OCI-LY1 (cell line): ENCODE data around the gene XPR1.

Source experiments
- H2AFZ ChIP-seq: fragments of 200-600 bp; sonication (generic), shearing (Covaris generic); 2 replicates; pipeline ENCODE4 v1.6.0; 2014; ENCODE audit warnings: antibody characterized with exemption, mild to moderate bottlenecking, low read length
- H3F3A ChIP-seq: fragments of 200-600 bp; sonication (generic), shearing (Covaris generic); 2 replicates; pipeline ENCODE4 v1.6.0; 2014; ENCODE audit warnings: mild to moderate bottlenecking, antibody characterized with exemption, low read length, moderate library complexity; ENCODE audit not compliant: insufficient read depth
- H3K27ac ChIP-seq: fragments of 200-600 bp; sonication (generic); 2 replicates; pipeline ENCODE4 v1.5.1; 2014; ENCODE audit warnings: low read length, mixed run types, mild to moderate bottlenecking, low read depth; ENCODE audit not compliant: poor library complexity, severe bottlenecking
- H3K27me3 ChIP-seq: fragments of 200-600 bp; sonication (generic); 2 replicates; pipeline ENCODE4 v1.6.0; 2014; ENCODE audit warnings: antibody characterized with exemption, mild to moderate bottlenecking, low read length, moderate library complexity; ENCODE audit not compliant: insufficient read depth
- H3K36me3 ChIP-seq: fragments of 200-600 bp; sonication (generic); 2 replicates; pipeline ENCODE4 v1.6.1; 2014; ENCODE audit warnings: mild to moderate bottlenecking, antibody characterized with exemption, low read length, moderate library complexity, mixed read lengths; ENCODE audit not compliant: insufficient read depth
- H3K4me1 ChIP-seq: fragments of 200-600 bp; sonication (generic); 2 replicates; pipeline ENCODE4 v1.5.1; 2014; ENCODE audit warnings: mild to moderate bottlenecking, low read length, moderate library complexity; ENCODE audit not compliant: insufficient read depth, severe bottlenecking
- H3K4me2 ChIP-seq: fragments of 200-600 bp; sonication (generic), shearing (Covaris generic); 2 replicates; pipeline ENCODE4 v1.6.1; 2014; ENCODE audit warnings: low read length
- H3K4me3 ChIP-seq: fragments of 200-600 bp; sonication (generic); 2 replicates; pipeline ENCODE4 v1.5.1; 2014; ENCODE audit warnings: low read length, low read depth, mild to moderate bottlenecking, mixed read lengths; ENCODE audit not compliant: poor library complexity, severe bottlenecking
- H3K79me2 ChIP-seq: fragments of 200-600 bp; shearing (Covaris generic); 2 replicates; pipeline ENCODE4 v1.6.1; 2016; ENCODE audit warnings: mixed run types, low read length, mixed read lengths; ENCODE audit not compliant: insufficient read depth
- H3K9ac ChIP-seq: fragments of 200-600 bp; sonication (generic), shearing (Covaris generic); 2 replicates; pipeline ENCODE4 v1.6.1; 2014; ENCODE audit warnings: mild to moderate bottlenecking, low read length, mixed read lengths
- H3K9me2 ChIP-seq: fragments of 200-600 bp; sonication (generic), shearing (Covaris generic); 2 replicates; pipeline ENCODE4 v1.6.1; 2014; ENCODE audit warnings: low read depth, mild to moderate bottlenecking, low read length, mixed read lengths
- H3K9me3 ChIP-seq: fragments of 200-600 bp; shearing (Covaris generic); 2 replicates; pipeline ENCODE4 v1.6.1; 2014; ENCODE audit warnings: low read length, mixed read lengths
- H4K20me1 ChIP-seq: fragments of 200-600 bp; sonication (generic), shearing (Covaris generic); 2 replicates; pipeline ENCODE4 v1.6.0; 2016; ENCODE audit warnings: mild to moderate bottlenecking, low read length; ENCODE audit not compliant: insufficient read depth
- EZH2 ChIP-seq: fragments of 200-600 bp; sonication (generic), shearing (Covaris generic); IDR thresholded peaks from 2 replicates; pipeline ENCODE4 v1.8.0; 2017; ENCODE audit warnings: borderline replicate concordance, mixed run types, mild to moderate bottlenecking, antibody characterized with exemption, low read length, moderate library complexity, mixed read lengths
- TF ChIP-seq, protein P1 (sequence below): fragments of 200-600 bp; sonication (generic), shearing (Covaris generic); IDR thresholded peaks from 2 replicates; pipeline ENCODE4 v1.5.1; 2017; ENCODE audit warnings: mild to moderate bottlenecking, antibody characterized with exemption, low read length, moderate library complexity, mixed read lengths

The XPR1 gene

GRCh38 chr1:180745098-180745497, 113.3 kb downstream of the XPR1 start:
- Histone ChIP-seq H3K4me1 (no peaks in the 10 kb centered on the region), H3K27ac (no peak overlapping the region), H3K4me3 (no peak overlapping the region), H3F3A (no peaks in the 10 kb centered on the region), H3K4me2 (no peak overlapping the region), H3K36me3 (no peaks in the 10 kb centered on the region), H3K79me2 (no peaks in the 10 kb centered on the region), H3K9me2 (no peaks in the 10 kb centered on the region), H4K20me1 (no peaks in the 10 kb centered on the region), H3K9me3 (0 out of 2 replicates have a peak, but pooled peaks cover 5% of the 10 kb centered on the region), H2AFZ (no peak overlapping the region), H3K27me3 (no peaks in the 10 kb centered on the region), H3K9ac (no peak overlapping the region)
- TF ChIP-seq, protein P1, sequence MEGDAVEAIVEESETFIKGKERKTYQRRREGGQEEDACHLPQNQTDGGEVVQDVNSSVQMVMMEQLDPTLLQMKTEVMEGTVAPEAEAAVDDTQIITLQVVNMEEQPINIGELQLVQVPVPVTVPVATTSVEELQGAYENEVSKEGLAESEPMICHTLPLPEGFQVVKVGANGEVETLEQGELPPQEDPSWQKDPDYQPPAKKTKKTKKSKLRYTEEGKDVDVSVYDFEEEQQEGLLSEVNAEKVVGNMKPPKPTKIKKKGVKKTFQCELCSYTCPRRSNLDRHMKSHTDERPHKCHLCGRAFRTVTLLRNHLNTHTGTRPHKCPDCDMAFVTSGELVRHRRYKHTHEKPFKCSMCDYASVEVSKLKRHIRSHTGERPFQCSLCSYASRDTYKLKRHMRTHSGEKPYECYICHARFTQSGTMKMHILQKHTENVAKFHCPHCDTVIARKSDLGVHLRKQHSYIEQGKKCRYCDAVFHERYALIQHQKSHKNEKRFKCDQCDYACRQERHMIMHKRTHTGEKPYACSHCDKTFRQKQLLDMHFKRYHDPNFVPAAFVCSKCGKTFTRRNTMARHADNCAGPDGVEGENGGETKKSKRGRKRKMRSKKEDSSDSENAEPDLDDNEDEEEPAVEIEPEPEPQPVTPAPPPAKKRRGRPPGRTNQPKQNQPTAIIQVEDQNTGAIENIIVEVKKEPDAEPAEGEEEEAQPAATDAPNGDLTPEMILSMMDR, result no peak
- no peak for TF ChIP-seq EZH2

DNA sequence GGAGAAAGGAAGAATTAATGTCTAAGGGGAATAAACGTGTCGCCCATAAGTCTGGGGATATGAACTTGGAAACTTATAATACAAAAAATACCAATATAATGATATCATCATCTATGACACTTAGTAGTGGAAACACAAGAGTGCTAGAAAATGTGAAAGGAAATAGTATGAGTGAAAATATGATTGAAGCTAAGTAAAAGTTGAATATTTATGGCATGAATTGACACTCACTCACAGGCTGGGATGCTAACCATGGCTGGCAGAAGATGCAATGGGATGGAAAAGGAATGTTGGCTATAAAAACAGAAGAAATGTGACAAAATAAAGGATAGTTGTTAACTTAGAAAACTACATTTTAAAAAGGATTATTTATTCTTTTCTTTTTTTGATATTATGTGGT, 120.1 kb downstream of the XPR1 start:
- no peaks in the 10 kb centered on the region for H3K9me2 ChIP-seq
- no peaks in the 10 kb centered on the region for H3K79me2 ChIP-seq
- H3K4me2 ChIP-seq, result no peak overlapping the region
- H4K20me1 ChIP-seq, result no peaks in the 10 kb centered on the region
- no peak overlapping the region for H3K27ac ChIP-seq
- no peaks in the 10 kb centered on the region for H3F3A ChIP-seq
- H3K9me3 ChIP-seq, result no peaks in the 10 kb centered on the region
- no peaks in the 10 kb centered on the region for H3K4me1 ChIP-seq
- H3K36me3 ChIP-seq, result no peaks in the 10 kb centered on the region
- TF ChIP-seq, protein P1, result no peak
- TF ChIP-seq EZH2, result no peak
- no peak overlapping the region for H2AFZ ChIP-seq
- no peaks in the 10 kb centered on the region for H3K27me3 ChIP-seq
- H3K4me3 ChIP-seq, result no peak overlapping the region
- no peak overlapping the region for H3K9ac ChIP-seq

DNA sequence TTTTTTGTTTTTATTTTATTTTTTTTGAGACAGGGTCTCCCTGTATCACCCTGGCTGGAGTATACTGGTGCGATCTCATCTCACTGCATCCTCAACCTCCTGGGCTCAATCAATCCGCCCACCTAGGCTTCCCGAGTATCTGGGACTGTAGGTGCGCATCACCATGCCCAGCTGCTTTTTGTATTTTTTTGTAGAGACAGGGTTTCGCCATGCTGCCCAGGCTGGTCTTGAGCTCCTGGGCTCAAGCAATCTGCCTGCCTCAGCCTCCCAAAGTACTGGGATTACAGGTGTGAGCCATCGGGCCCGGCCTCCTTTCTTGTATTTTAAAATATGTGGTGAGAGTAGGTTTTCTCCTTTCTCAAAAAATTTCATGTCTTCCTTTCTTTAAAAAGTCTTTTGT, 122.6 kb downstream of the XPR1 start:
- H3K9me3 ChIP-seq, result no peaks in the 10 kb centered on the region
- H4K20me1 ChIP-seq, result no peaks in the 10 kb centered on the region
- no peaks in the 10 kb centered on the region for H3F3A ChIP-seq
- no peaks in the 10 kb centered on the region for H3K36me3 ChIP-seq
- H3K4me2 ChIP-seq, result no peak overlapping the region
- H3K9me2 ChIP-seq, result no peaks in the 10 kb centered on the region
- no peak overlapping the region for H3K9ac ChIP-seq
- H3K27me3 ChIP-seq, result no peaks in the 10 kb centered on the region
- no peak overlapping the region for H2AFZ ChIP-seq
- H3K4me3 ChIP-seq, result no peak overlapping the region
- H3K27ac ChIP-seq, result no peak overlapping the region
- H3K4me1 ChIP-seq, result no peaks in the 10 kb centered on the region
- TF ChIP-seq EZH2, result no peak
- TF ChIP-seq, protein P1, result no peak
- no peaks in the 10 kb centered on the region for H3K79me2 ChIP-seq
